ENCODE measurements around the gene ALAS1.

The ALAS1 gene

DNA sequence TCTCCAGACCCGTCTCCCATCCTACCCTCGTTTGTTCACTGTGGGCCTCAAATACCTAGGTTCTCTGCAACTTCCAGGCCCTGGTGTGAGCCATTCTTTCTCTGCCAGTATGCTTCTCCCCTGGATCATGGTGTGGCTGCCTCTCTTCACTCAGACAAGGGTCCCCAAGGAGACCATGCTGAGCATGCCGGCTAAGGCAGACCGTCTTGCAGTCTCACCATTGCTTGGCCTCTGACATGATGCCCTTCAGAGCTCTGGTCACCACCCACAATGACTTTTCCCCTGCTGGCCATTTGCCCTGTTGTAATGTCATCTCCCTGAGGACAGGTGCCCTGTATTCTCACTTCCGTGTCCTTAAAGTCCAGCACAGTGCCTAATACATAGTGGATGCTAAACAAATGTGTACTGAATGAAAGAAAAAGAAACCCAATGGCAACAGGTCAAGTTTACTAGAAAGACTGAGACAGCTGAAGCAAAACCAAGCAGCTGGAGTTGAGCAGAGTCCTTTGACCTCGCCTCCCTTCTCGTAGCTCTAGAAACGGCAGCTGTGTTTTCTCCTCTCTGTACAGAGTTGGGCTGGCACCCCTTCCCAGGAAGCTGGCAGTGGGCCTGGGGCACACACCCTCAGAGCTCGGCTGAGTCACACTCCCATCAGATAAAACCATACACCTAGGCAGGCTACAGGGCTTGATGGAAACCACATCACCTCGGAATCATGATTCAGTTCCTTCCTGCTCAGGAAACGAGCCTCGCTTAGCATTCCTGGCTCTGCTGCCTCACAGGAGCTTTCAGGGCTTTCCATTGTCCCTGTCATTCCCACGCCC lies 18.8 kb downstream of the ALAS1 start:
- H3K9me3 ChIP-seq (ENCODE audit: insufficient read depth, low read length) = no peaks in the 10 kb centered on the region
- H3K27ac ChIP-seq (ENCODE audit: low read length) = no peak overlapping the region
- peaks cover 4% of the 10 kb centered on the region for H3K4me1 ChIP-seq (ENCODE audit: low read length)
- H3K9ac ChIP-seq (ENCODE audit: low read length) = no peak overlapping the region
- no peak overlapping the region for H2AFZ ChIP-seq (ENCODE audit: low read depth, low read length)
- H3K4me3 ChIP-seq (ENCODE audit: low read length) = no peak overlapping the region
- no peaks in the 10 kb centered on the region for H3K27me3 ChIP-seq (ENCODE audit: low read depth, low read length)
- TF ChIP-seq, protein P1, sequence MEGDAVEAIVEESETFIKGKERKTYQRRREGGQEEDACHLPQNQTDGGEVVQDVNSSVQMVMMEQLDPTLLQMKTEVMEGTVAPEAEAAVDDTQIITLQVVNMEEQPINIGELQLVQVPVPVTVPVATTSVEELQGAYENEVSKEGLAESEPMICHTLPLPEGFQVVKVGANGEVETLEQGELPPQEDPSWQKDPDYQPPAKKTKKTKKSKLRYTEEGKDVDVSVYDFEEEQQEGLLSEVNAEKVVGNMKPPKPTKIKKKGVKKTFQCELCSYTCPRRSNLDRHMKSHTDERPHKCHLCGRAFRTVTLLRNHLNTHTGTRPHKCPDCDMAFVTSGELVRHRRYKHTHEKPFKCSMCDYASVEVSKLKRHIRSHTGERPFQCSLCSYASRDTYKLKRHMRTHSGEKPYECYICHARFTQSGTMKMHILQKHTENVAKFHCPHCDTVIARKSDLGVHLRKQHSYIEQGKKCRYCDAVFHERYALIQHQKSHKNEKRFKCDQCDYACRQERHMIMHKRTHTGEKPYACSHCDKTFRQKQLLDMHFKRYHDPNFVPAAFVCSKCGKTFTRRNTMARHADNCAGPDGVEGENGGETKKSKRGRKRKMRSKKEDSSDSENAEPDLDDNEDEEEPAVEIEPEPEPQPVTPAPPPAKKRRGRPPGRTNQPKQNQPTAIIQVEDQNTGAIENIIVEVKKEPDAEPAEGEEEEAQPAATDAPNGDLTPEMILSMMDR (IDR thresholded peaks at IDR 0.05; ENCODE audit: low read depth, low read length) = no peak
- no peak for TF ChIP-seq EZH2phosphoT487 (IDR thresholded peaks at IDR 0.05; ENCODE audit: low read depth)
- no peak overlapping the region for H3K4me2 ChIP-seq (ENCODE audit: low read length)
- H4K20me1 ChIP-seq (ENCODE audit: insufficient read depth, low read length) = peaks cover 26% of the 10 kb centered on the region
- H3K36me3 ChIP-seq (replicated peaks; ENCODE audit: low read depth, low read length) = peaks cover 56% of the 10 kb centered on the region
- H3K79me2 ChIP-seq (ENCODE audit: low read length) = peaks cover 26% of the 10 kb centered on the region

GRCh38 chr3:52217409-52217805 lies 19.4 kb downstream of the ALAS1 start:
- H3K9ac ChIP-seq (ENCODE audit: low read length) = no peak overlapping the region
- TF ChIP-seq, protein P1 (IDR thresholded peaks at IDR 0.05; ENCODE audit: low read depth, low read length) = no peak
- no peak for TF ChIP-seq EZH2phosphoT487 (IDR thresholded peaks at IDR 0.05; ENCODE audit: low read depth)
- no peak overlapping the region for H3K27ac ChIP-seq (ENCODE audit: low read length)

GRCh38 chr3:52218026-52218425 lies 20.1 kb downstream of the ALAS1 start:
- H3K27me3 ChIP-seq (ENCODE audit: low read depth, low read length) = no peaks in the 10 kb centered on the region
- H3K4me3 ChIP-seq (ENCODE audit: low read length) = no peak overlapping the region
- H3K79me2 ChIP-seq (ENCODE audit: low read length) = peaks cover 38% of the 10 kb centered on the region
- H4K20me1 ChIP-seq (ENCODE audit: insufficient read depth, low read length) = peaks cover 32% of the 10 kb centered on the region
- no peak overlapping the region for H3K4me2 ChIP-seq (ENCODE audit: low read length)
- H3K9me3 ChIP-seq (ENCODE audit: insufficient read depth, low read length) = no peaks in the 10 kb centered on the region
- H3K27ac ChIP-seq (ENCODE audit: low read length) = no peak overlapping the region
- no peak overlapping the region for H3K9ac ChIP-seq (ENCODE audit: low read length)
- peaks cover 4% of the 10 kb centered on the region for H3K4me1 ChIP-seq (ENCODE audit: low read length)
- TF ChIP-seq, protein P1 (IDR thresholded peaks at IDR 0.05; ENCODE audit: low read depth, low read length) = no peak
- no peak for TF ChIP-seq EZH2phosphoT487 (IDR thresholded peaks at IDR 0.05; ENCODE audit: low read depth)
- peaks cover 53% of the 10 kb centered on the region for H3K36me3 ChIP-seq (replicated peaks; ENCODE audit: low read depth, low read length)
- H2AFZ ChIP-seq (ENCODE audit: low read depth, low read length) = no peak overlapping the region

More at GRCh38 chr3:52217409-52217805, 19.4 kb downstream of the ALAS1 start:
- no peak overlapping the region for H3K4me3 ChIP-seq (ENCODE audit: low read length)
- no peak overlapping the region for H2AFZ ChIP-seq (ENCODE audit: low read depth, low read length)
- H3K4me2 ChIP-seq (ENCODE audit: low read length) = no peak overlapping the region
- H3K4me1 ChIP-seq (ENCODE audit: low read length) = peaks cover 4% of the 10 kb centered on the region
- peaks cover 32% of the 10 kb centered on the region for H4K20me1 ChIP-seq (ENCODE audit: insufficient read depth, low read length)
- peaks cover 32% of the 10 kb centered on the region for H3K79me2 ChIP-seq (ENCODE audit: low read length)
- H3K27me3 ChIP-seq (ENCODE audit: low read depth, low read length) = no peaks in the 10 kb centered on the region
- H3K36me3 ChIP-seq (replicated peaks; ENCODE audit: low read depth, low read length) = peaks cover 55% of the 10 kb centered on the region
- H3K9me3 ChIP-seq (ENCODE audit: insufficient read depth, low read length) = no peaks in the 10 kb centered on the region

GRCh38 chr3:52218454-52218853 lies 20.5 kb downstream of the ALAS1 start:
- Histone ChIP-seq H3K79me2 (ENCODE audit: low read length) (peaks cover 42% of the 10 kb centered on the region), H3K27ac (ENCODE audit: low read length) (no peak overlapping the region), H3K9me3 (ENCODE audit: insufficient read depth, low read length) (no peaks in the 10 kb centered on the region), H3K4me1 (ENCODE audit: low read length) (peaks cover 4% of the 10 kb centered on the region), H3K9ac (ENCODE audit: low read length) (no peak overlapping the region), H2AFZ (ENCODE audit: low read depth, low read length) (no peak overlapping the region), H3K27me3 (ENCODE audit: low read depth, low read length) (no peaks in the 10 kb centered on the region), H3K4me2 (ENCODE audit: low read length) (no peak overlapping the region), H4K20me1 (ENCODE audit: insufficient read depth, low read length) (peaks cover 32% of the 10 kb centered on the region), H3K36me3 (replicated peaks; ENCODE audit: low read depth, low read length) (peaks cover 55% of the 10 kb centered on the region), H3K4me3 (ENCODE audit: low read length) (no peak overlapping the region)
- no peak for TF ChIP-seq EZH2phosphoT487 (IDR thresholded peaks at IDR 0.05; ENCODE audit: low read depth)
- TF ChIP-seq, protein P1 (IDR thresholded peaks at IDR 0.05; ENCODE audit: low read depth, low read length) = no peak
